ENCODE measurements around the gene CEP170B. TPM values are rescaled to one million over a fixed set of nuclear protein-coding genes. Genes with fewer than 3 reads are reported as not detected.

CEP170B gene
- total RNA-seq, 2 donors from 2014 or later = 3.4 to 3.8 TPM

GRCh38 chr14:104867371-104868059 is 2.4 kb downstream of the CEP170B start:
- H3K9me3 Mint-ChIP-seq = no peaks in the 10 kb centered on the region
- H3K36me3 Mint-ChIP-seq = no peaks in the 10 kb centered on the region
- H3K27me3 Mint-ChIP-seq = peaks cover 18 to 23% of the 10 kb centered on the region in 2 donors
- no peak for ATAC-seq
- H3K27ac Mint-ChIP-seq = no peak overlapping the region
- H3K4me1 Mint-ChIP-seq (ENCODE audit: low read depth in 2 of 2) = peaks cover 4 to 11% of the 10 kb centered on the region in 2 donors
- no peak for DNase-seq (ENCODE audit: low spot score)
- peak overlapping the region; percentile 60 for H3K4me3 Mint-ChIP-seq

- Mint-ChIP-seq H3K27me3 (peaks cover 18 to 20% of the 10 kb centered on the region in 2 donors), H3K4me3 (no peak overlapping the region), H3K4me1 (ENCODE audit: low read depth in 2 of 2) (peaks cover 7 to 15% of the 10 kb centered on the region in 2 donors), H3K27ac (no peak overlapping the region), H3K36me3 (no peaks in the 10 kb centered on the region), H3K9me3 (no peaks in the 10 kb centered on the region)
- ATAC-seq = no peak
- DNase-seq (ENCODE audit: low spot score) = no peak
Observed at GRCh38 chr14:104868060-104868740, 3.1 kb downstream of the CEP170B start.

- DNase-seq (ENCODE audit: low spot score) (no peak), ATAC-seq (no peak)
- no peak overlapping the region for H3K27ac Mint-ChIP-seq
Observed at GRCh38 chr14:104868811-104869572, 3.9 kb downstream of the CEP170B start.

GRCh38 chr14:104869669-104870367 is 4.8 kb downstream of the CEP170B start:
- Mint-ChIP-seq H3K27me3 (peaks cover 10 to 14% of the 10 kb centered on the region in 2 donors), H3K27ac (no peak overlapping the region), H3K4me3 (no peak overlapping the region), H3K4me1 (ENCODE audit: low read depth in 2 of 2) (peaks cover 7 to 15% of the 10 kb centered on the region in 2 donors), H3K9me3 (no peaks in the 10 kb centered on the region), H3K36me3 (no peaks in the 10 kb centered on the region)
- ATAC-seq (no peak), DNase-seq (ENCODE audit: low spot score) (no peak)

More at GRCh38 chr14:104868811-104869572, 3.9 kb downstream of the CEP170B start:
- Mint-ChIP-seq H3K4me1 (ENCODE audit: low read depth in 2 of 2) (peaks cover 7 to 15% of the 10 kb centered on the region in 2 donors), H3K36me3 (no peaks in the 10 kb centered on the region), H3K9me3 (no peaks in the 10 kb centered on the region), H3K27me3 (peaks cover 16% of the 10 kb centered on the region in 2 donors), H3K4me3 (no peak overlapping the region)

GRCh38 chr14:104870368-104871144 is 5.5 kb downstream of the CEP170B start:
- no peaks in the 10 kb centered on the region for H3K36me3 Mint-ChIP-seq
- no peak overlapping the region for H3K27ac Mint-ChIP-seq
- ATAC-seq = peak in 1 of 2 donors; percentile 43
- H3K27me3 Mint-ChIP-seq = peaks cover 10 to 14% of the 10 kb centered on the region in 2 donors
- no peak for DNase-seq (ENCODE audit: low spot score)
- no peak overlapping the region for H3K4me3 Mint-ChIP-seq
- no peaks in the 10 kb centered on the region for H3K9me3 Mint-ChIP-seq
- peaks cover 7 to 15% of the 10 kb centered on the region in 2 donors for H3K4me1 Mint-ChIP-seq (ENCODE audit: low read depth in 2 of 2)

GRCh38 chr14:104871145-104871655 is 6.1 kb downstream of the CEP170B start:
- ATAC-seq (no peak), DNase-seq (ENCODE audit: low spot score) (no peak)
- H3K27me3 Mint-ChIP-seq = peaks cover 10 to 14% of the 10 kb centered on the region in 2 donors
- H3K36me3 Mint-ChIP-seq = no peaks in the 10 kb centered on the region
- peaks cover 7 to 15% of the 10 kb centered on the region in 2 donors for H3K4me1 Mint-ChIP-seq (ENCODE audit: low read depth in 2 of 2)
- no peak overlapping the region for H3K4me3 Mint-ChIP-seq
- no peaks in the 10 kb centered on the region for H3K9me3 Mint-ChIP-seq
- no peak overlapping the region for H3K27ac Mint-ChIP-seq

- H3K36me3 Mint-ChIP-seq = no peaks in the 10 kb centered on the region
- H3K27me3 Mint-ChIP-seq = peaks cover 8 to 12% of the 10 kb centered on the region in 2 donors
- ATAC-seq (no peak), DNase-seq (ENCODE audit: low spot score) (no peak)
- peaks cover 7 to 14% of the 10 kb centered on the region in 2 donors for H3K4me1 Mint-ChIP-seq (ENCODE audit: low read depth in 2 of 2)
- no peak overlapping the region for H3K27ac Mint-ChIP-seq
- no peaks in the 10 kb centered on the region for H3K9me3 Mint-ChIP-seq
- H3K4me3 Mint-ChIP-seq = no peak overlapping the region
Observed at GRCh38 chr14:104871656-104872468, 6.8 kb downstream of the CEP170B start.

GRCh38 chr14:104872469-104873341 is 7.6 kb downstream of the CEP170B start:
- Mint-ChIP-seq H3K36me3 (no peaks in the 10 kb centered on the region), H3K27me3 (peaks cover 0 to 6% of the 10 kb centered on the region in 2 donors), H3K27ac (no peak overlapping the region), H3K9me3 (no peaks in the 10 kb centered on the region), H3K4me3 (no peak overlapping the region), H3K4me1 (ENCODE audit: low read depth in 2 of 2) (peaks cover 7 to 12% of the 10 kb centered on the region in 2 donors)
- no peak for ATAC-seq
- DNase-seq (ENCODE audit: low spot score) = no peak

GRCh38 chr14:104873380-104874055 is 8.4 kb downstream of the CEP170B start:
- DNase-seq (ENCODE audit: low spot score) (no peak), ATAC-seq (no peak)
- no peaks in the 10 kb centered on the region for H3K36me3 Mint-ChIP-seq
- H3K27me3 Mint-ChIP-seq = peaks cover 0 to 3% of the 10 kb centered on the region in 2 donors
- H3K4me1 Mint-ChIP-seq (ENCODE audit: low read depth in 2 of 2) = peaks cover 7 to 12% of the 10 kb centered on the region in 2 donors
- no peak overlapping the region for H3K4me3 Mint-ChIP-seq
- no peaks in the 10 kb centered on the region for H3K9me3 Mint-ChIP-seq
- H3K27ac Mint-ChIP-seq = no peak overlapping the region

GRCh38 chr14:104874110-104874531 is 9.1 kb downstream of the CEP170B start:
- Mint-ChIP-seq H3K27me3 (peaks cover 0 to 3% of the 10 kb centered on the region in 2 donors), H3K36me3 (no peaks in the 10 kb centered on the region)

More at GRCh38 chr14:104874110-104874531, 9.1 kb downstream of the CEP170B start:
- Mint-ChIP-seq H3K4me3 (no peak overlapping the region), H3K4me1 (ENCODE audit: low read depth in 2 of 2) (peaks cover 7 to 12% of the 10 kb centered on the region in 2 donors), H3K9me3 (no peaks in the 10 kb centered on the region), H3K27ac (no peak overlapping the region)
- DNase-seq (ENCODE audit: low spot score) = no peak
- no peak for ATAC-seq
